Liver (tissue), 9 donors: Measurements from ENCODE around the gene ZNF423. TPM values are rescaled to one million over a fixed set of nuclear protein-coding genes. Genes with fewer than 3 reads are reported as not detected.
"Not testable (repeated sequence)": the region's sequence is repeated elsewhere in the genome, so short reads cannot be mapped to it uniquely, and the experiment has no call there.

Experiments used
- DNase-seq: peaks from one replicate; pipeline ENCODE4 v3.0.0-alpha.2; 2017; ENCODE audit warnings: low spot score
- H3K27ac ChIP-seq, 2 donors: one replicate each; pipeline ENCODE4 v1.7.0; 2013; ENCODE audit warnings: inconsistent platforms in 2 of 2, low read length in 2 of 2, control low read depth in 1 of 2, low read depth in 1 of 2, mild to moderate bottlenecking in 1 of 2
- H3K27me3 ChIP-seq, 4 donors: one replicate each; pipeline versions ENCODE4 v1.6.1 to v1.7.0; 2013; ENCODE audit warnings: low read length in 3 of 4, inconsistent platforms in 1 of 4, mild to moderate bottlenecking in 1 of 4, moderate library complexity in 1 of 4; ENCODE audit not compliant: control insufficient read depth in 4 of 4, insufficient read depth in 4 of 4
- H3K36me3 ChIP-seq, 4 donors: one replicate each; pipeline versions ENCODE4 v1.6.1 to v1.7.0; 2013; ENCODE audit warnings: low read length in 3 of 4, mild to moderate bottlenecking in 3 of 4, low read depth in 1 of 4, moderate library complexity in 1 of 4; ENCODE audit not compliant: control insufficient read depth in 4 of 4, insufficient read depth in 3 of 4
- H3K4me1 ChIP-seq, 4 donors: one replicate each; pipeline versions ENCODE4 v1.6.1 to v1.7.0; 2013; ENCODE audit warnings: low read length in 3 of 4, mild to moderate bottlenecking in 3 of 4, moderate library complexity in 1 of 4; ENCODE audit not compliant: control insufficient read depth in 4 of 4, insufficient read depth in 4 of 4
- H3K4me3 ChIP-seq, 3 donors: one replicate each; pipeline versions ENCODE4 v1.6.1 to v1.7.0; 2013; ENCODE audit warnings: low read length in 3 of 3, control low read depth in 1 of 3, low read depth in 1 of 3, mild to moderate bottlenecking in 1 of 3
- H3K9ac ChIP-seq, 2 donors: one replicate each; pipeline ENCODE4 v1.7.0; 2013; ENCODE audit warnings: low read length in 2 of 2, mild to moderate bottlenecking in 2 of 2, moderate library complexity in 2 of 2, control low read depth in 1 of 2, low read depth in 1 of 2
- H3K9me3 ChIP-seq, 4 donors: one replicate each; pipeline versions ENCODE4 v1.6.1 to v1.7.0; 2013; ENCODE audit warnings: low read length in 3 of 4; ENCODE audit not compliant: control insufficient read depth in 4 of 4
- CTCF ChIP-seq: fragments of 150-350 bp; IDR thresholded peaks from 2 replicates; pipeline ENCODE4 v1.5.1; 2017; ENCODE audit warnings: improper control_type of control experiment, low read depth, low read length; ENCODE audit not compliant: missing input control
- EGR1 ChIP-seq, 2 donors: IDR thresholded peaks; 2 replicates each; pipeline ENCODE4 v1.6.1; 2016 to 2018; ENCODE audit warnings: antibody characterized with exemption in 2 of 2, low read depth in 2 of 2
- FOXA1 ChIP-seq: IDR thresholded peaks from 2 replicates; pipeline ENCODE4 v1.6.1; 2016; ENCODE audit warnings: antibody characterized with exemption
- FOXA2 ChIP-seq: IDR thresholded peaks from 2 replicates; pipeline ENCODE4 v1.6.1; 2016; ENCODE audit warnings: antibody characterized with exemption
- GABPA ChIP-seq, 2 donors: IDR thresholded peaks in 1 of 2; conservative IDR thresholded peaks in 1 of 2; 2 replicates each; pipeline ENCODE4 v1.6.1; 2016; ENCODE audit warnings: antibody characterized with exemption in 2 of 2, mild to moderate bottlenecking in 1 of 2, moderate library complexity in 1 of 2
- HNF4A ChIP-seq, 2 donors: conservative IDR thresholded peaks; 2 replicates each; pipeline ENCODE4 v1.6.1; 2016; ENCODE audit warnings: antibody characterized with exemption in 2 of 2, mild to moderate bottlenecking in 2 of 2
- HNF4G ChIP-seq: IDR thresholded peaks from 2 replicates; pipeline ENCODE4 v1.6.1; 2016; ENCODE audit warnings: antibody characterized with exemption
- JUND ChIP-seq, 2 donors: IDR thresholded peaks; 2 replicates each; pipeline ENCODE4 v1.6.1; 2016; ENCODE audit warnings: antibody characterized with exemption in 2 of 2
- MAX ChIP-seq: IDR thresholded peaks from 2 replicates; pipeline ENCODE4 v1.6.1; 2016; ENCODE audit warnings: antibody characterized with exemption
- RAD21 ChIP-seq, 2 donors: IDR thresholded peaks; 2 replicates each; pipeline ENCODE4 v1.6.1; 2016; ENCODE audit warnings: antibody characterized with exemption in 2 of 2, mild to moderate bottlenecking in 2 of 2
- RXRA ChIP-seq, 2 donors: IDR thresholded peaks; 2 replicates each; pipeline ENCODE4 v1.6.1; 2017 to 2018; ENCODE audit warnings: antibody characterized with exemption in 2 of 2, mild to moderate bottlenecking in 1 of 2
- SP1 ChIP-seq: IDR thresholded peaks from 2 replicates; pipeline ENCODE4 v1.6.1; 2018; ENCODE audit warnings: antibody characterized with exemption, mild to moderate bottlenecking
- TAF1 ChIP-seq: conservative IDR thresholded peaks from 2 replicates; pipeline ENCODE4 v1.6.1; 2016; ENCODE audit warnings: antibody characterized with exemption, mild to moderate bottlenecking
- WGBS: extraction: QIAGEN DNeasy Blood & Tissue Kit; methylation state at CpG from one replicate; pipeline ENCODE4 v1.1.7; 2013; 5-methylcytosine and 5-hydroxymethylcytosine counted together
- polyA plus RNA-seq, 2 donors: library from polyadenylated mRNA; stranded (reverse) in 1 of 2; unstranded in 1 of 2; fragments of 200-250 nt in 1 of 2; fragments of >200 nt in 1 of 2; fragmentation: Nextera tagmentation in 1 of 2; extraction: Ambion mirVana in 1 of 2; gene quantifications; one replicate each; pipeline versions ENCODE4 v1.2.1 to v1.2.3, GENCODE V29; 2013 to 2015
- total RNA-seq, 2 donors: library from RNA; depleted of rRNA; stranded (reverse); fragments of >200 nt; gene quantifications; one replicate each; pipeline ENCODE4 v1.2.3, GENCODE V29; 2014
- TF ChIP-seq, protein P1 (sequence below): IDR thresholded peaks from 2 replicates; pipeline ENCODE4 v1.6.1; 2016; ENCODE audit warnings: antibody characterized with exemption
- TF ChIP-seq, protein P2 (sequence below): IDR thresholded peaks from 2 replicates; pipeline ENCODE4 v1.6.1; 2016; ENCODE audit warnings: antibody characterized with exemption
- donor health status: healthy.
- donor health status: healthy.
- donor health status: healthy.
- donor health status: healthy.
- donor health status: healthy.

The ZNF423 gene
- total and polyA plus RNA-seq, 4 donors: 0.24 to 1.6 (median 0.39) TPM

DNA sequence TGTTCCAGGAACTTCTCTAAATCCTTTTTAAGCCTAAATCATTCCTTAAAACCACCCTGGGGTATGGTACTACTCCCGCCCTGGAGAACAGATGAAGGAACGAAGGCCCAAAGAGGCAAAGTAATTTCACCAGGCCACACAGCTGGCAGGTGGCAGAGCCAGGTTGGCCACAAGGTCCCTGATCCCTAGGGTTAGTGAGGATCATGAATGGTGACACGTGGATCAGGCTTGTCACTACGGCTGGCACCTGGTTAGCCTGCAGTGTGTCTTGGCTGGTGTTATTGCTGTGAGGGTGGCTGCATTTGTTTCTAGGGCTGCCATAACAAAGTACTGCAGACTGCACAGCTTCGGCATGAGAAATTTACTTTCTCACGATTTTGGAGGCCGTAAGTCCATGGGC lies 26.0 kb upstream of the ZNF423 start:
- TF ChIP-seq, protein P1, sequence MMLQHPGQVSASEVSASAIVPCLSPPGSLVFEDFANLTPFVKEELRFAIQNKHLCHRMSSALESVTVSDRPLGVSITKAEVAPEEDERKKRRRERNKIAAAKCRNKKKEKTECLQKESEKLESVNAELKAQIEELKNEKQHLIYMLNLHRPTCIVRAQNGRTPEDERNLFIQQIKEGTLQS: no peak
- TF ChIP-seq FOXA2: no peak
- peak in 1 of 2 donors; percentile 58 for TF ChIP-seq HNF4A (conservative IDR thresholded peaks at IDR 0.05)
- no peak for TF ChIP-seq TAF1
- TF ChIP-seq MAX: peak; percentile 28
- TF ChIP-seq SP1: peak; percentile 44
- no peak for TF ChIP-seq GABPA (IDR thresholded peaks at IDR 0.05 in 1 of 2, conservative IDR thresholded peaks at IDR 0.05 in 1 of 2)
- TF ChIP-seq RXRA (IDR thresholded peaks at IDR 0.05): peak; percentile 96
- no peak for TF ChIP-seq EGR1 (IDR thresholded peaks at IDR 0.05; ENCODE audit: low read depth in 2 of 2)
- TF ChIP-seq JUND (IDR thresholded peaks at IDR 0.05): no peak
- H3K27ac ChIP-seq: peak overlapping the region in 1 of 2 donors; percentile 96
- DNase-seq: no peak
- H3K27me3 ChIP-seq: no peaks in the 10 kb centered on the region
- WGBS: 61% methylated on average over 7 of the region's 7 CpGs
- H3K4me3 ChIP-seq: no peak overlapping the region
- no peak overlapping the region for H3K9ac ChIP-seq
- no peaks in the 10 kb centered on the region for H3K9me3 ChIP-seq
- peaks cover 9 to 33% (median 22%) of the 10 kb centered on the region in 4 donors for H3K4me1 ChIP-seq
- H3K36me3 ChIP-seq: no peaks in the 10 kb centered on the region

GRCh38 chr16:49878540-49878939 lies 22.6 kb upstream of the ZNF423 start:
- DNase-seq, H3K4me3 ChIP-seq, H3K9me3 ChIP-seq, H3K36me3 ChIP-seq, H3K27ac ChIP-seq, H3K9ac ChIP-seq, H3K27me3 ChIP-seq: not testable (repeated sequence)
- 95% methylated on average over 3 of the region's 3 CpGs for WGBS
- H3K4me1 ChIP-seq: peaks cover 10 to 23% (median 17%) of the 10 kb centered on the region in 4 donors

GRCh38 chr16:49876716-49877129 lies 20.8 kb upstream of the ZNF423 start:
- Histone ChIP-seq H3K36me3 (no peaks in the 10 kb centered on the region), H3K9me3 (no peaks in the 10 kb centered on the region), H3K27ac (no peak overlapping the region), H3K9ac (no peak overlapping the region), H3K4me3 (peak overlapping the region in 1 of 3 donors; percentile 28), H3K4me1 (peaks cover 2 to 5% (median 4%) of the 10 kb centered on the region in 4 donors), H3K27me3 (no peaks in the 10 kb centered on the region)
- TF ChIP-seq JUND (IDR thresholded peaks at IDR 0.05) (no peak), MAX (no peak), FOXA2 (no peak), FOXA1 (no peak), RAD21 (IDR thresholded peaks at IDR 0.05) (peak; percentile 44 to 67), HNF4G (no peak), HNF4A (conservative IDR thresholded peaks at IDR 0.05) (no peak), TAF1 (no peak), EGR1 (IDR thresholded peaks at IDR 0.05; ENCODE audit: low read depth in 2 of 2) (no peak), CTCF (peak; percentile 59)
- TF ChIP-seq, protein P1: no peak
- TF ChIP-seq, protein P2, sequence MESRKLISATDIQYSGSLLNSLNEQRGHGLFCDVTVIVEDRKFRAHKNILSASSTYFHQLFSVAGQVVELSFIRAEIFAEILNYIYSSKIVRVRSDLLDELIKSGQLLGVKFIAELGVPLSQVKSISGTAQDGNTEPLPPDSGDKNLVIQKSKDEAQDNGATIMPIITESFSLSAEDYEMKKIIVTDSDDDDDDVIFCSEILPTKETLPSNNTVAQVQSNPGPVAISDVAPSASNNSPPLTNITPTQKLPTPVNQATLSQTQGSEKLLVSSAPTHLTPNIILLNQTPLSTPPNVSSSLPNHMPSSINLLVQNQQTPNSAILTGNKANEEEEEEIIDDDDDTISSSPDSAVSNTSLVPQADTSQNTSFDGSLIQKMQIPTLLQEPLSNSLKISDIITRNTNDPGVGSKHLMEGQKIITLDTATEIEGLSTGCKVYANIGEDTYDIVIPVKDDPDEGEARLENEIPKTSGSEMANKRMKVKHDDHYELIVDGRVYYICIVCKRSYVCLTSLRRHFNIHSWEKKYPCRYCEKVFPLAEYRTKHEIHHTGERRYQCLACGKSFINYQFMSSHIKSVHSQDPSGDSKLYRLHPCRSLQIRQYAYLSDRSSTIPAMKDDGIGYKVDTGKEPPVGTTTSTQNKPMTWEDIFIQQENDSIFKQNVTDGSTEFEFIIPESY: no peak
- DNase-seq: peak; percentile 82
- WGBS: 7% methylated on average over 22 of the region's 22 CpGs
